AG04449 (cell line): ENCODE measurements around the gene ENOSF1.
"Not testable (repeated sequence)": the region's sequence is repeated elsewhere in the genome, so short reads cannot be mapped to it uniquely, and the experiment has no call there.

Source experiments
- CTCF ChIA-PET: fragments of 350-600 bp; formaldehyde crosslinking; extraction: SDS; loops from one replicate; lab custom pipeline; 2021; ENCODE audit warnings: antibody characterized with exemption; lab: Yijun Ruan, JAX
- POLR2A ChIA-PET: fragments of 400-600, 350-600 bp; formaldehyde crosslinking; extraction: SDS; loops from one replicate; lab custom pipeline; 2020; ENCODE audit warnings: antibody characterized with exemption, inconsistent platforms; lab: Yijun Ruan, JAX
- DNase-seq: peaks from one replicate; pipeline ENCODE4 v3.0.0-alpha.2; 2010; ENCODE audit warnings: low read depth, low spot score
- H3K4me3 ChIP-seq: 2 replicates; pipeline ENCODE4 v1.5.1; 2011; ENCODE audit warnings: low read depth, mild to moderate bottlenecking, control low read depth, low read length
- TF ChIP-seq, protein P1 (sequence below): IDR thresholded peaks from one replicate; pipeline ENCODE4 v1.5.1; 2011; ENCODE audit warnings: mild to moderate bottlenecking, moderate library complexity, low read length, control low read depth, inconsistent platforms; ENCODE audit not compliant: insufficient read depth; ENCODE audit errors: missing control alignments

Gene ENOSF1

GRCh38 chr18:712401-713134 lies at the start of gene ENOSF1:
ENOSF1 (minus strand) TSS chr18:712630; CDS start chr18:712587, 43 bp downstream.
- peak within 1 kb of the TSS; percentile 73 for H3K4me3 ChIP-seq
- TF ChIP-seq, protein P1, sequence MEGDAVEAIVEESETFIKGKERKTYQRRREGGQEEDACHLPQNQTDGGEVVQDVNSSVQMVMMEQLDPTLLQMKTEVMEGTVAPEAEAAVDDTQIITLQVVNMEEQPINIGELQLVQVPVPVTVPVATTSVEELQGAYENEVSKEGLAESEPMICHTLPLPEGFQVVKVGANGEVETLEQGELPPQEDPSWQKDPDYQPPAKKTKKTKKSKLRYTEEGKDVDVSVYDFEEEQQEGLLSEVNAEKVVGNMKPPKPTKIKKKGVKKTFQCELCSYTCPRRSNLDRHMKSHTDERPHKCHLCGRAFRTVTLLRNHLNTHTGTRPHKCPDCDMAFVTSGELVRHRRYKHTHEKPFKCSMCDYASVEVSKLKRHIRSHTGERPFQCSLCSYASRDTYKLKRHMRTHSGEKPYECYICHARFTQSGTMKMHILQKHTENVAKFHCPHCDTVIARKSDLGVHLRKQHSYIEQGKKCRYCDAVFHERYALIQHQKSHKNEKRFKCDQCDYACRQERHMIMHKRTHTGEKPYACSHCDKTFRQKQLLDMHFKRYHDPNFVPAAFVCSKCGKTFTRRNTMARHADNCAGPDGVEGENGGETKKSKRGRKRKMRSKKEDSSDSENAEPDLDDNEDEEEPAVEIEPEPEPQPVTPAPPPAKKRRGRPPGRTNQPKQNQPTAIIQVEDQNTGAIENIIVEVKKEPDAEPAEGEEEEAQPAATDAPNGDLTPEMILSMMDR: peak; percentile 65
- no peak for DNase-seq
- CTCF ChIA-PET: interaction anchor here (0.6 to 6.5 kb wide), 12 partner anchors 8 to 129 kb away, joined by 3 to 40 read pairs (median 6); no protein-coding TSS in a partner anchor
- POLR2A ChIA-PET: no interaction called here

DNA sequence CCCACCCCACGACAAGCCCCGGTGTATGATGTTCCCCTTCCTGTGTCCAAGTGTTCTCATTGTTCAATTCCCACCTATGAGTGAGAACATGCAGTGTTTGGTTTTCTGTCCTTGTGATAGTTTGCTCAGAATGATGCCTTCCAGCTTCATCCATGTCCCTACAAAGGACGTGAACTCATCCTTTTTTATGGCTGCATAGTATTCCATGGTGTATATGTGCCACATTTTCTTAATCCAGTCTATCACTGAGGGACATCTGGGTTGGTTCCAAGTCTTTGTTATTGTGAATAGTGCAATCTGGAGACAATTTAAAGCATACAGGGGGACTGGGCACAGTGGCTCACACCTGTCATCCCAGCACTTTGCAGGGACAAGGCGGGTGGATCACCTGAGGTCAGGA lies 47.4 kb upstream of the ENOSF1 start:
- H3K4me3 ChIP-seq, DNase-seq, CTCF ChIA-PET, POLR2A ChIA-PET: not testable (repeated sequence)

DNA sequence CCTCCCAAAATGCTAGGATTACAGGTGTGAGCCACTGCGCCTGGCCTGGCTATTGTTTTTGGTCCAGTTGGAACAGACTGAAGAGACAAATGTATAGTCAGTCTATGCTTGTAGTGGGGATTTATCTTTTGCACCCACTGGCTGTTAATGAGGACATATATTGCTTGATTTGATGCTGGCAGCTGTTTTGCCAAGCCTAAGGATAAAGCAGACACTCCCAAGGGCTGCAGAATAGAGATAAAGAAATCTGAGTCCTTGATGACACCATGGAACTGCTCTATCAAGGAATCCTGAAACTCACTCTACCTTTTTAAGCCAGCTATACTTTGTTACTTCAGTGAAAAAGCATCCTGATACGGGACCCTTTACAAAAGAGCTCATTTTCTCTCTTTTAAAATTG lies 43.1 kb upstream of the ENOSF1 start:
- TF ChIP-seq, protein P1: no peak
- ChIA-PET CTCF (interaction anchor here (0.8 kb wide), 1 partner anchor 76 kb away, joined by 3 read pairs; no protein-coding TSS in a partner anchor), POLR2A (no interaction called here)
- no peak overlapping the region for H3K4me3 ChIP-seq
- no peak for DNase-seq

- DNase-seq: no peak
- ChIA-PET POLR2A (no interaction called here), CTCF (interaction anchor here (1.2 to 3.7 kb wide), 4 partner anchors 13 to 85 kb away, joined by 5 to 20 read pairs (median 6); no protein-coding TSS in a partner anchor)
- H3K4me3 ChIP-seq: no peak overlapping the region
- TF ChIP-seq, protein P1: no peak
These were observed 42.2 kb upstream of the ENOSF1 start for GRCh38 chr18:754656-755055.

GRCh38 chr18:750456-750855 lies 38.0 kb upstream of the ENOSF1 start:
- ChIA-PET CTCF (interaction anchor here (0.8 to 1.4 kb wide), 2 partner anchors 8 to 10 kb away, joined by 5 to 6 read pairs; no protein-coding TSS in a partner anchor), POLR2A (no interaction called here)
- no peak for DNase-seq
- no peak overlapping the region for H3K4me3 ChIP-seq
- TF ChIP-seq, protein P1: no peak

DNA sequence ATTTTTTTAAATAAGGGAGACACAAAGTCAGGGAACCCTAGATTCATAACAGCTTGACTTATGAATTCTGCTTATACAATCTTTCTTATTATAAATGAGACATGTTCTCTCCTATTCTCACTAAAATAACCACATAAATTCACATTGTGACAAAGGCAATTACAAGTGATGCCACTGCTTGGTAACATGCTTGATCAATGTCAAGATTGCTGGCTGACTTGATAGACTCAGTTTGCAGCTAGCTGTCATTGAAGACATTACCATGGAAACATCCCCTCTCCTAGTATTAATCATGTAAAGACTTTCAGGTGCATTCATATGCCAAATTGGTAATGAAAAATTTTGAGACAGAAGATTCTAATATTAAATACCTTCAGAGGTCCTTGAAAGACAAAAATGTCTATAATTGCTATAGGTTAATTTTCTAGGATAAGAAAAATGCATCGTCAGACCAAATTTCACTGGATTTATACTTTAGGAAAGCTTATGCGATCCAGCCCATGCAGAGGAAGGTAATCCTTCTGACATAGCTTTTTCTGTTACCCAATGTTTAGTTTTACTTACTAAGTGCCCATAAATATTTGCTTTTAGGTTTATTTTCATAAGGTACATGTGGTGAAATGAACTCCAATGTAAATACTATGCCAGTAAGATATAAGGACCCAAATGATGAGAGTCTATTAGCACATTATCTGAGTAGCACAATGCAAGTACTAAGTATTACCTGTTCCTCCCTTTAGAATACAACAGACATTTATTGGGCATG lies 32.6 kb upstream of the ENOSF1 start:
- no peak overlapping the region for H3K4me3 ChIP-seq
- no peak for DNase-seq
- CTCF ChIA-PET: interaction anchor here (7.8 to 11.3 kb wide), 2 partner anchors 89 to 96 kb away, joined by 77 to 259 read pairs; no protein-coding TSS in a partner anchor
- TF ChIP-seq, protein P1: no peak
- POLR2A ChIA-PET: no interaction called here
